NCI-H1417 (cell line): ENCODE measurements around the gene MOB1A.
A peak's percentile ranks its signal among the peaks of the same experiment; 100 is the strongest.
"Not testable (repeated sequence)": the region's sequence is repeated elsewhere in the genome, so short reads cannot be mapped to it uniquely, and the experiment has no call there.

Experiments used
- DNase-seq, 3 experiments: peaks; one replicate each; lab custom pipeline; 2025; lab: John Stamatoyannopoulos, UW

MOB1A gene

DNA sequence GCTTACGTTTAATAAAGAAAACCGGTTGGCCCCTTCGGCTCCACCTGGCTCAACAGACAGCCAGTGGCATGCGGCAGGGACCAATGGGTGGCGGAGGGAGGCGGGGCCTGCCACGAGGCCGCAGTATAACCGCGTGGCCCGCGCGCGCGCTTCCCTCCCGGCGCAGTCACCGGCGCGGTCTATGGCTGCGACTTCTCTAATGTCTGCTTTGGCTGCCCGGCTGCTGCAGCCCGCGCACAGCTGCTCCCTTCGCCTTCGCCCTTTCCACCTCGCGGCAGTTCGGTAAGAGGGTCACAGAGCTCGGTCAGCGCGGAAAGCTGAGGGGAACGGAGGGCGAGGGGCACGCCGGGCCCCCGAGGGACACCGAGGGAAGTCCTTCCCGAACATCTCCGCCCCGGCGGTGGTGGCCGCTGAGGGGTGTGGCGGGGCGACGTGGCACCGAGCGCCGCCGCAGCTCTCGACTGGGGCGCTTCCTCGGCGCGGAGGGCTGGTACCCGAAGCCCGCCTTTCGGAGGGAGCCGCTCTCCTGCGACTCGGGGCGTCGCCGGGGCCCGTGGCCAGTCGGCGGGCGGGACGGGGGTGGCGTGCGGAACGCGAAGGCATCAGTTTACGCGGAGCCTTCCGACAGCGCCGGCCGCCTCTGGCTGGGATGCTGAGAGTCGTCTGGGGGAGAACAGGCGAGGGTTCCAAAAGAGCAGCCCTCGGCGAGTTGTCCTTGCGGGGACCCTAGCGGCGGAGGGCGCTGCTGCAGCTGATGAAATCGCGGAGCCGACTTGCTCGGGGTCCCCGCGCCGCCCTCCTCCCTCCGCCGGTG is 20.0 kb upstream of the MOB1A start, which contains the start of gene MTHFD2:
Gene MTHFD2, plus strand, starts transcription at position 155 of the 814 bp plus-strand sequence. Its CDS starts 27 bp downstream, at position 182.
- peak; percentile 91 to 99 (median 97) for DNase-seq

DNA sequence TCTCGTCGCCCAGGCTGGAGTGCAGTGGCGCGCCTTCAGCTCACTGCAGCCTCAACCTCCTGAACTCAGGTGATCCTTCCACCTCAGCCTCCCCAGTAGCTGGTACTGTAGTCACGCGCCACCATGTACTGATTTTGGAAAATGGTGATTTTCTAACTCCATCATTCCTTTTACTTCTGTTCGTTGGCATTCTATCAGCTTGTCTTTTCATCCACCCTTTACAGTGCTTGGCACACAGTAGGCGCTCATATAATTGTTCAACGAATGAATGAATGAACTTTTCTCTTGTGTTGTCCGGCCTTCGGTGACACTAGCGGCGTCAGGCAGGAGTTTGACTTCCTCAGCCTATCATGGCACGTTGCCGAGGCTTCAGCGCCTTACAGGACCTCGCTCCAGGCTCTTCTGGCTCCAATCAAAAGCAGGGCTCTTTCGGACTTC is 19.4 kb upstream of the MOB1A start:
- no peak for DNase-seq

DNA sequence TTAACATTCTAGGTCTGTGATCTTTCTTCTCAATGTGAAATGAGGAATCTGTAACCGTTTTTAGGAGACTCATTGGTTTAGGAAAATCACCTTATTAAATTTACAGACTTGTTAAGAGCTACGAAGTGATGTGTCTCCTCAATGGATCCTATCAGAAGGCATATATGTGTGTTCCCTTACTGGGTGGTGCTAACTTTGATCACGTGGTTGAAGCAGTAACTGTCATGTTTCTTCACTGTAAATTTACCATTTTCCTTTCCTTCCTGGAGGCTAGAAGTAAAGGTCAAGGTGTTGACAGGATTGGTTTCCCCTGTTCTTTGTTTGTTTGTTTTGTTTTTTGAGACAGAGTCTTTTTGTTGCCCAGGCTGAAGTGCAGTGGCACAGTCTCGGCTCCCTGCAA is 18.4 kb upstream of the MOB1A start:
- no peak for DNase-seq

DNA sequence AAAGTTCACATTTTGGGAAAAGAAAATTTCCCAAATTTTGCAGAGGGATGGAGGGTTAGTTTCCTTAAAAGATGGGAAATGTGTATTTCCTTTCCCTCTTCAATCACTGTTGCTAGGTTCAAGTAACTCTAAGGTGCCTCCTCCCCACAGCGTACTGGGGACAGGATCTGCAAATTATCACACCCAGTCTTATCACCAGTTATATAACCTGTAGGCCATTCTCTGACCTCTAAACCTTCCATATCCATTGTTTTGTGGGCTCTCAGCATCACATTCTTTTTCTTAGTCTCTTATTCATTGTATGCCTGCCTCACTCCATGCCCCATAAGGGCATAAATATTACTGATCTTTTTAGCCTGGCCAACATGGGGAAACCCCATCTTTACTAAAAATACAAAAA is 16.1 kb upstream of the MOB1A start:
- DNase-seq = no peak

DNA sequence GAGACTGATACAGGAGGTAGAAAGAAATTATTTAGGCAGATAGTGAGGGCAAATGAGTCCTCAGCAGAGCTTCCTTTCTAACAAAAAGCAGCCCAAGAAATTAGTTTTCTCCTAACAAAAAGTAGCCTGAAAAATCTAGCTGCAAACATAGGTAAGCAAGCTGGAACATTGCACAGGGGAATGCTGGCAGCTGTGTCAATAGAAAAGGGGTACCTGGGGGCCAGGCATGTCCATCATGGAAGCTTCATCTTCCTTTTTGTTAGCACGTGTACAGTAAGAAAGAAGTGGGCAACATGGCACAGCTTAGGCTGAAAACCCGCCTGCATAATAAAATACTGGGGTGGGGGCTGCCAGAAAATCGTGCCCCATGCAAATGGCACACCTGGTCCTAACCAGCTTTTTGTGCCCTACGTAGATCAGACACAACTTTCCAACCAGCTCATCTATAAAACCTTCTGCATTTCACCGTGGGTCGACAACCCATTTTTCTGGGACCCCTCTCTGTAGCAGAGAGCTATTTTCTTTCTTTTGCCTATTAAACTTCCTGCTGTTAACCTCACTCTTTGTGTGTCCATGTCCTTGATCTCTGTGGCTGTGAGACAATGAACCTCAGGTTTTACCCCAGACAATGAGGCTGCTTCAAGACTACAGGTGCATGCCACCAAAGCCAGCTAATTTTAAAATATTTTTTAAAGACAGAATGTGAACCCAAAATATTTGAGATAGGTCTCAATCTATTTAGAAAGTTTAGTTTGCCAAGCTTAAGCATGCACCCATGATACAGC is 13.1 kb upstream of the MOB1A start:
- peak in 2 of 3 experiments; percentile 31 to 59 for DNase-seq

DNA sequence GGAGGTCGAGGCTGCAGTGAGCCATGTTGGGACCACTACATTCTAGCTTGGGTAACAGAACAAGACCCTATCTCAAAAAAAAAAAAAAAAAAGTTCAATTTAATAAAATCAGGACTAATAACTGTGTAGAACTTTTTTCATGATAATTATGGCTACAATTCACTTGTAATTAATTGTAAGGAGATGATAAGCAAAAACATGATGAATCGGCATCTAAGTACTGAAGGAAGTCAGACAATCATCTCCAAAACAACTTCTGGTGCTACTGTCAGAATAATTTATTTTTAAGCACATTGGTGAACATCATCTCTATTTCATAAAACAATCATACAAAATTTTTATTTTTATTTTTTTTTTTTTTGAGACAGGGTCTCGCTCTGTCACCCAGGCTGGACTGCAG is 10.0 kb upstream of the MOB1A start:
- DNase-seq = no peak

DNA sequence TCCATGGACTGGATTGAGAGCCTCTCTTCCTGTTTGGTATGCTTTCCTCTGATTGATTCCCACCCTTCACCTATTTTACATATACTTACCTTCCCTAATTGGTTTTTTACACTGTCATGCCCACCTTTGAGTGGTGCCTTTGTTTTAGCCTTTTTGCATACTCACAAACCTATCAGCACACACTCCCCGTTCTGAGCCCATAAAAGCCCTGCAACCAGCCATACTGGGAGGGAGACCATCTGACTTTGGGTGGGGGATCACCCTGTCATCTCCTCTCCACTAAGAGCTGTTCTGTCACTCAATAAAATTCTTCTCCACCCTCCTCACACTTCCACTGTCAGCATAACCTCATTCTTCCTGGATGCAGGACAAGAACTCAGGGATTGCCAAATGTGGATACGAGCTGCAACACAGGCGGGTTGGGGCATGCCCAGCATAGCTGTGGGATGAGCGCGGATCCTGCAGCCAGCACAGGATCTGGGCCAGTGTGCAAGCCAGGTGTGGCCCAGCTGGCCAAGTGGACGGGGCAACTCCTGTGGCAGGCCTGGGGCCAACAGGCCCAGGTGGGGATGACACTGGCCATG is 9.4 kb upstream of the MOB1A start:
- DNase-seq = no peak

DNA sequence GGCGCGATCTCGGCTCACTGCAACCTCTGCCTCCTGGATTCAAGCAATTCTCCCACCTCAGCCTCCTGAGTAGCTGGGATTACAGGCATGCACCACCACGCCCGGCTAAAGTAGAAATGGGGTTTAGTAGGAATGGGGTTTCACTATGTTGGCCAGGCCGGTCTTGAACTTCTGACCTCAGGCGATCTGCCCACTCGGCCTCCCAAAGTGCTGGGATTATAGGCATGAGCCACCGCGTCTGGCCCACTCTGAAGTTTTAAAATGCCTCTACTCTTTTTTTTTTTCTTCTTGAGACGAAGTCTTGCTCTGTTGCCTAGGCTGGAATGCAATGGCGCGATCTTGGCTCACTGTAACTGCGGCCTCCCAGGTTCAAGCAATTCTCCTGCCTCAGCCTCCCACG is 8.0 kb upstream of the MOB1A start:
- not testable (repeated sequence) for DNase-seq

DNA sequence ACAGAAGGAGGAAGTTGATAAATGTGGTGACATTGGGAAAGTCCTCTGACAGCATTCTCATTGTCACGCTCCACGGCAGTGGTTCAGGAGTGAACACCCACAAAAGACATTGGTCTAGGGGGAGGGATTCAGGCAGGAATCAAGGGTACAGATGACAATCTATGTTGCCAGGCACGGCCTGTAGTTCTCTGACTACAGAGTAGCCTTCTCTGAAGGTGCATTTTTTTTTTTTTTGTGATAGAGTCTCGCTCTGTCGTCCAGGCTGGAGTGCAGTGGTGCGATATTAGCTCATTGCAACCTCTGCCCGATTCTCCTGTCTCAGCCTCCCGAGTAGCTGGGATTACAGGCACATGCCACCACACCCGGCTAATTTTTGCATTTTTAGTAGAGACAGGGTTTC is 7.4 kb upstream of the MOB1A start:
- no peak for DNase-seq

DNA sequence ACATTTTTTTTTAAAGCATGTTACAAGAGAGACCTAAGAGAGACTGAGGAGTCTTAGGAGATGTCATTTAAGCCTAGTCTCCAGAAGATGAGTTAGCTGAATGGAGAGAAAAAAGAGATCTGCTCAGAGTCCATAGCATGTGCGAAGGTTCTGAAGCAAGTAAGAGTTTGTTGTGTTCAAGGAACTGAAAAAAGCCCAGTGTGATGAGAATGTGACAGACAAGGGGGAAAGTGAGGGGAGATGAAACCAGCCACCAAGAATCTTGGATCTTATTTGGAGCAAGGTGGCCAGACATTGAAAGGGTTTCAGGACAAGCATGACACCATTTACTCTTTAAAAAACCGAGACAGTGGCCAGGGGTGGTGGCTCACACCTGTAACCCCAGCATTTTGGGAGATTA is 5.2 kb upstream of the MOB1A start:
- DNase-seq = no peak

DNA sequence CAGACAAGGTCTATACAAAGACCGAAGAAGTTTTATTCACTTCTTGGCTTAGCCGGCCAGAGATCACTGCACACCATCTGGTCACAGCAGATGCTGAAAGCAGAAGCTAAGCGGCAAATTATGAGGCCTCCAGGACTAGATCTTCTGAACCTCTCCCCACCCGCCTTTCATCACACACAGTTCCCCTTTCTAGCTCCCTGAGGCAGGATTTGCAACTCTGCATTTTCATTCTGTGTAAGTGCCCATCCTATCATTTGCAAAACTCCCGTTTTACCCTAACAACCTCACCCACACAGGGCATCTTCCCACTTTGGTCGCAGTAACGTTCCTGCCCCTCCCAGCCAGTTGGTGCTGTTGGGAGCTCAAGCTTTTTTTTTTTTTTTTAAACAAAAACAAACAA is 3.1 kb upstream of the MOB1A start:
- DNase-seq = no peak

DNA sequence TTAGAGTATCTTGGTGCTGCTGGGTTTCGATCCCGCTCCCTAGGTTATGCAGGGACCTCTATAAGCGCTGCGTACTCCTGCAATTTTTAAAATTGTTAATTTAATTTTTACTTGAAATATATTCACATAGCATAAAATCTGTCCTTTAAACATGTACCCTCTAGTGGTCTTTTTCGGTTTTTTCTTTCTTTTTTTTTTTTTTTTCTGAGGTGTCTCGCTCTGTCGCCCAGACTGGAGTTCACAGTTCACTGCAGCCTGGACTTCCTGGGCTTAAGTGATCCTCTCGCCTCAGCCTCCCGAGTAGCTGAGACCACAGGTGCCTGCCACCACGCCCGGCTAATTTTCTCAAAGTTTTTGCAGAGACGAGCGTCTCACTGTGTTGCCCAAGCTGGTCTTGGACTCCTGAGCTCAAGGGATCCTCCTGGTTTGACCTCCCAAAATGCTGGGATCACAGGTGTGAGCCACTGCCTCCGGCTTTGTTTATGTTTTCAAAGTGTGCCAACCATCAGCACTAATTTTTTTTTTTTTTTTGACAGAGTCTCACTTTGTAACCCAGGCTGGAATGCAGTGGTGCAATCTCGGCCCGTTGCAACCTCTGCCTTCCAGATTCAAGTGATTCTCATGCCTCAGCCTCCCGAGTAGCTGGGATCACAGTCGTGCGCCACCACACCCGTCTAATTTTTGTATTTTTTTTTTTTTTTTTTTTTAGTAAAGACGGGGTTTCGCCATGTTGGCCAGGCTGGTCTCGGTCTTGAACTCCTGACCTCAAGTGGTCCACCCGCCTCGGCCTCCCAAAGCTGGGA is 585 bp upstream of the MOB1A start:
- no peak for DNase-seq

DNA sequence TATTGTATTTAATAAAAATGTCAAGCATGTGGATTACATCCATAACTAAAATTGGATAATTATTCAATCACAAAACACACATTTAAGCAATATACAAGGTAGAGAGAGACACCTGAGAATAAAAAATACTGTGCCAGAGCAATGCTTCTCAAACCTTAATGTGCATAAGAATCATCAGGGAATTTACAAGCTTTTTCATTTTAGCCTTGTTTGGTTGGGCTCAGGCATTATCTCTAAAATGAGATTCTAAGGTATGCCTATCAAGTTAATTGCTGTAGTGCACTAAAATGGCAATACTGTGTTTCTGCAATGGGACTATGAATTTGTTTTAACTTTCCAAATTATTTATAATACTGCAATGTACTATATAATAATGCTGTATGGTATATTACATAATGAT is 983 bp downstream of the MOB1A start:
- no peak for DNase-seq

DNA sequence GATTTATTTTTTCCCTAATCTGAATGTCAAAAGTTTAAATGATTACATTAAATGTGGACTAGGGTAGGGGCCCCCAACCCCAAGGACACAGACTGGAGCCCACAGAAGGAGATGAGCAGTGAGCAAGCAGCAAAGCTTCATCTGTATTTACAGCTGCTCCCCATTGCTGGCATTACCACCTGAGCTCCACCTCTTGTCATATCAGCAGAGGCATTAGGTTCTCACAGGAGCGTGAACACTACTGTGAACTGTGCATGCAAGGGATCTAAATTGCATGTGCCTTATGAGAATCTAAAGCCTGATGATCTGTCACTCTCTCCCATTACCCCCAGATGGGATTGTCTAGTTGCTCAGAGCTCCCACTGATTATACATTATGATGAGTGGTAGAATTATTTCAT is 3.8 kb downstream of the MOB1A start:
- DNase-seq = no peak

DNA sequence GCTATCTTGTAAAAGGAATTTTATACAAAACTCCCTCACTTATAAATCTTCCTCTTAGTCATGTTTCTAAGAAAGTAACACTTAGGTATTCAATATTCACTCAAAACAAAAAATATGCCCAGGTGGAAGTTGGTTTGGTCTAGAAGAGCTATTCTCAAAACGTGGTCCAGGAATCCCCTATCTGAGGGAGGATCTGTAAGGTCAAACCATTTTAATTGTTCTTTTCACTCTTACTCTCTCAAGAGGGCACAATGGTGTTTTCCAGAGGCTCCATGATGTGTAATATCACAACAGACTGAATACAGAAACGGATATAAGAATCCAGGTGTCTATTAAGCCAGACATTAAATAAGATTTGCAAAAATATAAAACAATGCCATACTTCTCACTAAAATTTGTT is 9.9 kb downstream of the MOB1A start:
- no peak for DNase-seq

DNA sequence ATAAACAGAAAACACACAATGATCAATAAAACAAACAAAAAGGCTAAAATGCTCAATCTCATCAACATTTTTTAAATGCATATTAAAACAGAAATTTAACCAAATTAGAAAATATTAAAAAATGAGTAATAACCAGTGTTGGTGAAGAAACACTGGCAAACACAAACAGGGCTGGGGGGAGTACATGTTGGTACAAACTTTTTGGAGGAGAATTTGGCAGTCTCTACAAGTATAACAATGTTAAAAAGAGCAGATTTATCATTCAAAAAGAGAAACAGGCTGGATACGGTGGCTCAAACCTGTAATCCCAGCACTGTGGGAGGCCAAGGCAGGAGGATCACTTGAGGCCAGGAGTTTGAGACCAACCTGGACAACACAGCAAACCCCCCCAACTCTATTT is 13.9 kb downstream of the MOB1A start:
- no peak for DNase-seq

DNA sequence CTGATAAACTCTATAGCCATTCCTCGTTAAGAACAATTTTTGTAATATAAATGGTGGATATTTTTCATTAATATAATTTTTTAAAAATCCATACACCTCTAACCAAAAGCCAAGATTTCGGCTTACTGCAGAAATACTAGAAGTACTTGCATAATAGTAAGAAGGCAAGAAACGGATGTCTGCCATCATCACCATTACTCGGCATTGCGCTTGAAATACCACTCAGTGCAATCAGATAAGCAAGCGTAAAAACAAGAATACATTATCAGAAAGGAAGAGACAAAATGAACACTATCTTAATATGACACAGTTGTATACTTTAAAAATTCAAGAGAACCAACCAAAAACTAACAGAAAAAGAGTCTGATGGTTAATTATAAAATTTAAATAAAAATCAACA is 15.7 kb downstream of the MOB1A start:
- no peak for DNase-seq

DNA sequence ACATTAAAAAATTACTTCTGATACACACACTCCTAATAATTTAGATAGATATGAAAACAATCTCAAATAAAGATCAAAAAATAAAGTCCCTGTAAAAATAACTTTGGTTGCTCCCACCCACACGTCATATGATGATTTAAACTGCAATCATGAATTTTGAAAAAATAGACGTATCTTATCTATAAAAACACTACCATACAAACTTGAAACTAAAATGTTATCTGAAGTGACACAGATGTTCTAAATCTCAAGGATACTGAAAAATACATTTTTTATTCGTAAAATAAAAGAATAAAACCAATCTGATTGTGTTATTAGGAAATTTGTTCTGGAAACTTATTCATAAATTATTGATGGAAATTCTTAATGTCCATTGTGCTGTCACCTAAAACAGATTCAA is 22.8 kb downstream of the MOB1A start:
- DNase-seq = no peak

DNA sequence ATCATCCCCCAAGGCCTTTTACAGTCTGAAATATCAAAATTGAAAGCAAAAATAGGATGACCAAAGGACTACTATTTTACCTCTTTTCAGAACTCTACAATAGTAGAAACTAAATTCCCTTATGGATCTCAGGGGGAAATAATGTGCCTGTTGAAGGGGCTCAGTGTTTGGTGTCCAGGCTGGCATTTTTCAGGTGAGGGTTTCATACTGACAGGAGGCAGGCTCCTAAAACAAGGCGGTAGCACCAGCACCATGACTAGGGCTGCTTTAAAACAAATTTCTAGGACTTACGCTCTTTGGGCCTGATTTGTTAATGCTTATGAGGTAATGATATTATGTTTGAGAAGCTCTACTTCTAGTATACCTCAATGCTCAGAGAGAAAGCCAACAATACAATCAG is 25.7 kb downstream of the MOB1A start:
- no peak for DNase-seq

DNA sequence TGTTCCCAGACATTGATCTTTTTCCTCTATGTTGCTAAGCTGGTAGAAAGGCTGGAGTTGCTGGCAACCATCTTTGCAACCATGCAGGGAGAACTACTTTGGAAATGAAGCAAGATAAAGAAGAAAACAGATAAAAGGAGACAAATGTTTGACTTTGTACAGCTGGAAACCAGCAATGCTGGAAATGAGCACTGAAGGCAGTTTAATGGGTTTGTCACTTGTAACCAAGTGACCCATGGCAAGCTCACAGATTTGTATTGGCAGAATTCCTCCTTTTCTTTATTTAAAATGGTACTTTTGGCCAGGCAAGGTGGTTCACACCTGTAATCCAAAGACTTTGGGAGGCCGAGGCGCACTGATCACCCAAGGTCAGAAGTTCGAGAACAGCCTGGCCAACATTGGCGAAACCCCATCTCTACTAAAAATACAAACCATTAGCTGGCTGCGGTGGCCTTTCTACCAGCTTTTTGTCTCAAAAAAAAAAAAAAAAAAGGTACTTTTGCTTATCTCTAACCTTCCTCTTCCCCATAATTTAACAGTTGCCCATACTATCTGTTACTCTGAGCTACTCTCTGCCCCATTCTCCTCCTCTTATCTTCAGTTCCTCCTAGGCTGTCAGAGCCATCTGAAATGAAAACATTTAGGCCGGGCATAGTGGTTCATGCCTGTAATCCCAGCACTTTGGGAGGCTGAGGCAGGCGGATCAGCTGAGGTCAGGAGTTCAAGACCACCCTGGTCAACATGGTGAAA is 28.9 kb downstream of the MOB1A start:
- no peak for DNase-seq

DNA sequence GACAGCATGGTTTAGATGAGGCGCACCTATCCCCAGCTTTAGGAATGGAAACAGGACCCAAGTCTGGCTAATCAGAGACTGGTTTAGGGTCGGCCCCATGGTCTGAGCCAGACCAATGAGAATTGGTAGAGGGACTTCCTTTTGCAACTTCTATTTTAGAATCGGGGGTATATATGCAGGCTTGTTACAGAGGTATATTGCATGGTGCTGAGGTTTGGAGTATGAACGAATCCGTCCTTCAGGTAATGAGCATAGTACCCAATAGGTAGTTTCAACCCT is 29.5 kb downstream of the MOB1A start:
- no peak for DNase-seq
